ENCODE data around the gene FBXO21. TPM values are rescaled to one million over a fixed set of nuclear protein-coding genes. Genes with fewer than 3 reads are reported as not detected.

FBXO21 gene
- total and polyA plus RNA-seq, 4 donors: 9.7 to 111 (median 29.4) TPM

- peak; percentile 78 to 92 (median 84) for DNase-seq
- Histone ChIP-seq H3K27me3 (ENCODE audit: control insufficient read depth in 3 of 3, insufficient read depth in 3 of 3, low read length in 2 of 3) (peaks cover 0 to 10% (median 0%) of the 10 kb centered on the region in 3 donors), H3K9me3 (ENCODE audit: control insufficient read depth in 4 of 4, insufficient read depth in 3 of 4, low read length in 3 of 4) (no peaks in the 10 kb centered on the region), H3K4me1 (ENCODE audit: control insufficient read depth in 5 of 5, insufficient read depth in 5 of 5, low read length in 5 of 5) (no peaks in the 10 kb centered on the region), H3K36me3 (ENCODE audit: control insufficient read depth in 4 of 4, insufficient read depth in 4 of 4, low read length in 4 of 4) (no peaks in the 10 kb centered on the region), H3K4me3 (no peak overlapping the region), H3K27ac (ENCODE audit: low read depth in 1 of 2, low read length in 1 of 2) (no peak overlapping the region), H3K9ac (ENCODE audit: insufficient read depth in 1 of 2, low read length in 2 of 2) (no peak overlapping the region)
- 18 to 19% methylated on average over 7 of the region's 7 CpGs for WGBS, 2 donors
- TF ChIP-seq CTCF (IDR thresholded peaks at IDR 0.05; ENCODE audit: control extremely low read depth, extremely low read depth): peak; percentile 82
- peak; percentile 73 for ATAC-seq (ENCODE audit: insufficient read depth, low FRiP score)
Measured at GRCh38 chr12:117212563-117213190, 22.4 kb upstream of the FBXO21 start.

- DNase-seq (no peak), ATAC-seq (ENCODE audit: insufficient read depth, low FRiP score) (no peak)
- no peaks in the 10 kb centered on the region for H3K4me1 ChIP-seq (ENCODE audit: control insufficient read depth in 5 of 5, insufficient read depth in 5 of 5, low read length in 5 of 5)
- 91 to 93% methylated on average over 6 of the region's 6 CpGs for WGBS, 2 donors
- no peak overlapping the region for H3K27ac ChIP-seq (ENCODE audit: low read depth in 1 of 2, low read length in 1 of 2)
- H3K36me3 ChIP-seq (ENCODE audit: control insufficient read depth in 4 of 4, insufficient read depth in 4 of 4, low read length in 4 of 4): no peaks in the 10 kb centered on the region
- TF ChIP-seq CTCF (IDR thresholded peaks at IDR 0.05; ENCODE audit: control extremely low read depth, extremely low read depth): no peak
- H3K4me3 ChIP-seq: no peak overlapping the region
- H3K27me3 ChIP-seq (ENCODE audit: control insufficient read depth in 3 of 3, insufficient read depth in 3 of 3, low read length in 2 of 3): peaks cover 0 to 10% (median 0%) of the 10 kb centered on the region in 3 donors
- H3K9me3 ChIP-seq (ENCODE audit: control insufficient read depth in 4 of 4, insufficient read depth in 3 of 4, low read length in 3 of 4): no peaks in the 10 kb centered on the region
- H3K9ac ChIP-seq (ENCODE audit: insufficient read depth in 1 of 2, low read length in 2 of 2): no peak overlapping the region
Measured at GRCh38 chr12:117210266-117210918, 20.1 kb upstream of the FBXO21 start.

- no peak for DNase-seq
- Histone ChIP-seq H3K27me3 (ENCODE audit: control insufficient read depth in 3 of 3, insufficient read depth in 3 of 3, low read length in 2 of 3) (peaks cover 0 to 6% (median 0%) of the 10 kb centered on the region in 3 donors), H3K9ac (ENCODE audit: insufficient read depth in 1 of 2, low read length in 2 of 2) (no peak overlapping the region), H3K36me3 (ENCODE audit: control insufficient read depth in 4 of 4, insufficient read depth in 4 of 4, low read length in 4 of 4) (no peaks in the 10 kb centered on the region), H3K9me3 (ENCODE audit: control insufficient read depth in 4 of 4, insufficient read depth in 3 of 4, low read length in 3 of 4) (no peaks in the 10 kb centered on the region), H3K27ac (ENCODE audit: low read depth in 1 of 2, low read length in 1 of 2) (no peak overlapping the region), H3K4me3 (no peak overlapping the region), H3K4me1 (ENCODE audit: control insufficient read depth in 5 of 5, insufficient read depth in 5 of 5, low read length in 5 of 5) (no peaks in the 10 kb centered on the region)
- 78 to 81% methylated on average over 3 of the region's 3 CpGs for whole genome bisulfite sequencing, 2 donors
- no peak for ATAC-seq (ENCODE audit: insufficient read depth, low FRiP score)
- no peak for TF ChIP-seq CTCF (IDR thresholded peaks at IDR 0.05; ENCODE audit: control extremely low read depth, extremely low read depth)
Measured at GRCh38 chr12:117209626-117210025, 19.4 kb upstream of the FBXO21 start.

Data from lung (tissue), 12 donors.